Measurements from ENCODE around the gene COPZ2.

DNA sequence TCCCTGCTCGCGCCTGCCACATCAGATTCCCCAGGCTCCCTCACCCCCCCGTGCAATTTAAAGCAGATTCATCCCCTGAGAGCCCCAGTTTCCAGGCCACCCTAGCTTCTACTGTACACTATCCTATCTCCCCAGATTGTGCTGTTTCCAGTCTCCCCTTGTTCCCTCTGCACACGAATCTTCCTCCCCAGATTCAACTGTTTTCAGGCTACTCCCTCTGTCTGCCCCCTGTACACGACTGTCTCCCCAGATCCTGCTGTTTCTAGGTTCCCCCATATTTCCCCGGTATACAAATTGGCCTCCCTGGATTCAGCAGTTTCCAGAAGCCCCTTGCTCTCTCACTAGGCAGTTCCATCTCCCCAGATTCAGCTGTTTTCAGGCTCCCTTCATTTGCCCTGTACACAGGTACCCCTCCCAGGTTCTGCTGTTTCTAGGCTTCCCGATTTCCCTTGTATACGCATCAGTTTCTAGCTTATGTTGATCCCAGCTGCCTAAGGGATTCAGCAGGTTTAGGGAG lies 22.9 kb downstream of the COPZ2 start:
- TF ChIP-seq, protein P1, sequence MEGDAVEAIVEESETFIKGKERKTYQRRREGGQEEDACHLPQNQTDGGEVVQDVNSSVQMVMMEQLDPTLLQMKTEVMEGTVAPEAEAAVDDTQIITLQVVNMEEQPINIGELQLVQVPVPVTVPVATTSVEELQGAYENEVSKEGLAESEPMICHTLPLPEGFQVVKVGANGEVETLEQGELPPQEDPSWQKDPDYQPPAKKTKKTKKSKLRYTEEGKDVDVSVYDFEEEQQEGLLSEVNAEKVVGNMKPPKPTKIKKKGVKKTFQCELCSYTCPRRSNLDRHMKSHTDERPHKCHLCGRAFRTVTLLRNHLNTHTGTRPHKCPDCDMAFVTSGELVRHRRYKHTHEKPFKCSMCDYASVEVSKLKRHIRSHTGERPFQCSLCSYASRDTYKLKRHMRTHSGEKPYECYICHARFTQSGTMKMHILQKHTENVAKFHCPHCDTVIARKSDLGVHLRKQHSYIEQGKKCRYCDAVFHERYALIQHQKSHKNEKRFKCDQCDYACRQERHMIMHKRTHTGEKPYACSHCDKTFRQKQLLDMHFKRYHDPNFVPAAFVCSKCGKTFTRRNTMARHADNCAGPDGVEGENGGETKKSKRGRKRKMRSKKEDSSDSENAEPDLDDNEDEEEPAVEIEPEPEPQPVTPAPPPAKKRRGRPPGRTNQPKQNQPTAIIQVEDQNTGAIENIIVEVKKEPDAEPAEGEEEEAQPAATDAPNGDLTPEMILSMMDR (IDR thresholded peaks at IDR 0.05): no peak
- TF ChIP-seq EP300 (IDR thresholded peaks at IDR 0.05) (no peak), POLR2A (IDR thresholded peaks at IDR 0.05) (no peak), POLR2AphosphoS5 (IDR thresholded peaks at IDR 0.05) (no peak)

Data from upper lobe of left lung (tissue), 4 donors.